GM20000 (cell line): Measurements from ENCODE around the gene ADAMTS2.

Source experiments
- DNase-seq: peaks from one replicate; pipeline ENCODE4 v3.0.0; 2012; ENCODE audit warnings: low spot score
- TF ChIP-seq, protein P1 (sequence below): IDR thresholded peaks from 2 replicates; pipeline ENCODE4 v1.5.1; 2012; ENCODE audit warnings: mild to moderate bottlenecking, control low read depth; ENCODE audit errors: extremely low read depth, missing control alignments

The ADAMTS2 gene

DNA sequence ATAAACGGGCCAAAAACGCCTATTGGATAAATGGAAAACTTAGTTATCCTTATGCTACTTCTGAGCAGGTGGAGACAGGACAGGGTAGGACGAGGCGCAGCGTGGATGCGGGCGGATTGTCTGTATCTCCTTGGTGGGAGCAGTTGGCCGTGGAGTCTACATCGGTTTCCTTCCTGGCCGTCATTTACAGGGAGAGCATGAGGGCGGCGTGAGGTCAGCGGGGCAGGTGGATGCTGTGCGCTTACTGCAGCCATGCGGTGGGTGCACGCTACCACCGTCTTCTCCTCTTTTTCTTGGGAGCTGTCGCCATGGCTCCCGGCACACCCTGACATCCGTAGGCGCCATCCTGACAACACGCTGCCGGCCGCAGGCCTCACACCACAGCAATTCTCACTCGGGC is 121.3 kb downstream of the ADAMTS2 start:
- DNase-seq, result no peak

DNA sequence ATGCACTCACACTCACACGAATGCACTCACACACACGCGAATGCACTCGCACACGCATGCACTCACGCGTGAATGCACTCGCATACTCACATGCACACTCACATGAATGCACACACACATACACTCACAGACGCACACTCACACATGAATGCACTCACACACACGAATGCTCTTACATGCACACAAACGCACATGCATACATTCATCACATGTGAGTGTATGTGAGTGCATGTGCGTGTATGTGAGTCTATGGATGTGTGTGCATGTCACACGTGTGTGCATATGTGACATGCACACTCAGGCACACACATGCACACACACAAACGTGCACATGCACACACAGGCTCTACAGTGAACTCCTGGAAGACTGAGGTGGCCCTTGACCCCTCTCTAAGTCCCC is 121.7 kb downstream of the ADAMTS2 start:
- TF ChIP-seq, protein P1, sequence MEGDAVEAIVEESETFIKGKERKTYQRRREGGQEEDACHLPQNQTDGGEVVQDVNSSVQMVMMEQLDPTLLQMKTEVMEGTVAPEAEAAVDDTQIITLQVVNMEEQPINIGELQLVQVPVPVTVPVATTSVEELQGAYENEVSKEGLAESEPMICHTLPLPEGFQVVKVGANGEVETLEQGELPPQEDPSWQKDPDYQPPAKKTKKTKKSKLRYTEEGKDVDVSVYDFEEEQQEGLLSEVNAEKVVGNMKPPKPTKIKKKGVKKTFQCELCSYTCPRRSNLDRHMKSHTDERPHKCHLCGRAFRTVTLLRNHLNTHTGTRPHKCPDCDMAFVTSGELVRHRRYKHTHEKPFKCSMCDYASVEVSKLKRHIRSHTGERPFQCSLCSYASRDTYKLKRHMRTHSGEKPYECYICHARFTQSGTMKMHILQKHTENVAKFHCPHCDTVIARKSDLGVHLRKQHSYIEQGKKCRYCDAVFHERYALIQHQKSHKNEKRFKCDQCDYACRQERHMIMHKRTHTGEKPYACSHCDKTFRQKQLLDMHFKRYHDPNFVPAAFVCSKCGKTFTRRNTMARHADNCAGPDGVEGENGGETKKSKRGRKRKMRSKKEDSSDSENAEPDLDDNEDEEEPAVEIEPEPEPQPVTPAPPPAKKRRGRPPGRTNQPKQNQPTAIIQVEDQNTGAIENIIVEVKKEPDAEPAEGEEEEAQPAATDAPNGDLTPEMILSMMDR, result no peak
- DNase-seq, result no peak

More for the DNA sequence above, 121.3 kb downstream of the ADAMTS2 start:
- TF ChIP-seq, protein P1, result no peak

DNA sequence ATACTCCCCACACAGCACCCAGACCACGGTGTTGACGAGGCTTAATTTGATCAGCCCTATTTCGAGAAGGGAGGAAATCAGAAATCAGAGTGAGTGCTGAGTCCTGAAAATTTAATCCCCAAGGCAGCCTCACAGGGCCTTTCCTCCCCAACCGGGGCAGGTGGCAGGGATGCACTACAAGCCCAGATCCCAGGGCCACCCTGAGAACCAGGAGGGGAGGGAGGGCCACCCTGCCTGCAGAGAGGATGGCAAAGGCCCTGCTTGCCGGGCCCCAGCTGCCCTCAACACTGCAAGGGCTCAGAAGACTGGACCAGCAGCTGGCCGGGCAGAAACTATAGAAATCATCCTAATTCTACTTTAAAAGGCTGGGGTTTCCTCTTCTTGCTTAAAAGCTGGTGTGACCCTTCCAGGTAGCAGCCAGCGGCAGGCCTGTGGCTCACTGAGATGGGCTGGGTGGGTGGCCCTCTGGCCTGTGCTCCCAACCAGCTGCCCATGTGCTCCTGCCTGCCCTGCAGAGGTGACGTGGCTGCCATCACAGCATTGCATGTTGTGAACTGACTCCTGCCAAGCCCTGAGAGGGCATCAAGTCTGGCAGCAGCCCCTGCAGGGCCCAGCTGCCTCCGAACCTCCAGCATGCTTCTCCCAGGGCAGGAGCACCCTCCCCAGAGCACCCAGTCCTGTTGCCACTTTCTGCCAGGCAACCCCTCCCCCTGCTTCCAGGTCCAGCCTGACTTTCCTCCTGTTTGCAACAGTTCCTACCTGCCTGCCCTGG is 122.8 kb downstream of the ADAMTS2 start:
- TF ChIP-seq, protein P1, result no peak
- no peak for DNase-seq

DNA sequence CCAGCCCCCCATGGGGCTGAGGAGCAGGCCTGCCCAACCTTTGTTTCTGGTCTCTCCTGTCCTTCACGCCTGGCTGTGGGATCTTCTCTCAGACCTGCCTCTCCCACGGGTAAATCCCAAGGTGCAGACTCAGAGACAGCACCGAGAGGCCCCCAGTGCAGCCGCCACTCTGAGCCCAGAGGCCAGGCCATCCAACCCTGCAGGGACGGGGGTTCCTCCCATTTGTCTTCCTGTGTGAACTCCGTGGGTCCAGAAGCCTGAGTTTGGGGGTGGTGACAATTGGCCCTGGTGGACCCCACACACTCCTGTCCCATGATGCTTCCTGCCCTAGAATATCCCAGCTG is 123.4 kb downstream of the ADAMTS2 start:
- no peak for DNase-seq
- TF ChIP-seq, protein P1, result no peak

DNA sequence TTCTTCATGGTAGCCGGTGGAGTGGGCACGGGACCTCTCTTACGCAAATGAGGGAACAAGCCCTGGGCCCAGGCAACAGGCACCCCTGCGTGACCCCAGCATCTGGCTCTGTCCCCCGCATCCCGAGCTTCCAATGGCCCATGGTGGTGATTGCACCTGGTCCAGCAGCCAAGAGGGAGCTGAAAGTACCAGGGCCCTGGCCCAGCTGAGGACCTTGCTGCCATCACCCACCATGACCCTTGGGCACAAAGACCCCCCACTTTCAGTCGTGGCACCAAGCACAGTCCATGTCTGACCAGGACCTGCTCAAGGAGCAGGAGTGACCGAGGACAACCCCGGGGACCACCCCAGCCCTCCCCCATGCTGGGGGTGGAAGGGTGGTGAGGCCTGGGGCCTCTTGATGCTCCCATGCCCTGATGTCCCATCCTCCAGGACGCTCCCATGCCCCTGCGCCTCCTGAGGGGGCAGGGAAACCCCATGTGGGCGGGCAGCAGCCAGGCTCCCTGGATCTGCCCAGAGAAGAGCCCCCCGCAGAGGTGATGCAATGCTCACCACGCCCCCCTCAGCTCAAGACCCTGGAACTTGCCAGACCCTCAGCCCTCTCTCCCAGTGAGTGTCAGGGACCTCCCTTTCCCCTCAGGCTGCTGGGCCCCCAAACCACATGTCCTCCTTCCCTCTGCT is 123.9 kb downstream of the ADAMTS2 start:
- DNase-seq, result no peak
- TF ChIP-seq, protein P1, result no peak

DNA sequence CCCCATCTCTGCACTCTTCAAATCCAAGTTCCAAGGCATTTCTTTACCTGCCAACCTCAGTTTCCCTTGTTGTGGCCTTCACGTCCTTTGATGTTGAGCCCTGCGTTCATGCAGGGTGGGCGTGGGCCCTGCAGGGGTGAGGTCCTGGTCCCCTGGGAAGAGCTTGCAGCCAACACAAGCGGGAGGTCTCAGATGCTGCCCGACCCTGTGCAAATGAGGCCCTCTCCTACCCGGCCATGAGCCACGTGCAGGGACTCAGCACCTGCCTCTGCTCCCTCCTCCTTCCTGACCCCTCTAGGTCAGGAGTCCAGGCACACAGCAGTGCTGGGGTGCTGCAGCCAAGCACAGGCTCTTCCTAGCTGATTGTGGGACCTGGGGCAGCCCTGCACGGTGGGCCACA is 124.5 kb downstream of the ADAMTS2 start:
- TF ChIP-seq, protein P1, result no peak
- no peak for DNase-seq
